Measurements from ENCODE around the gene TEX26. TPM values are rescaled to one million over a fixed set of nuclear protein-coding genes. Genes with fewer than 3 reads are reported as not detected.

TEX26 gene
- total RNA-seq, 2 donors from 2014 or later, result not detected

- Histone ChIP-seq H3K36me3 (no peaks in the 10 kb centered on the region), H3K27ac (no peak overlapping the region), H3K9me3 (no peaks in the 10 kb centered on the region), H3K27me3 (no peaks in the 10 kb centered on the region), H3K4me1 (peaks cover 0 to 32% of the 10 kb centered on the region in 2 donors), H3K4me3 (peak overlapping the region in 1 of 2 donors; percentile 0)
- no peak for DNase-seq (ENCODE audit: low spot score)
- no peak for TF ChIP-seq CTCF (IDR thresholded peaks at IDR 0.05)
These were observed 21.8 kb upstream of the TEX26 start for GRCh38 chr13:30910676-30911075.

- Histone ChIP-seq H3K27ac (no peak overlapping the region), H3K4me1 (no peaks in the 10 kb centered on the region), H3K36me3 (no peaks in the 10 kb centered on the region), H3K9me3 (no peaks in the 10 kb centered on the region), H3K27me3 (no peaks in the 10 kb centered on the region), H3K4me3 (no peak overlapping the region)
- no peak for DNase-seq (ENCODE audit: low spot score)
- TF ChIP-seq CTCF (IDR thresholded peaks at IDR 0.05), result no peak
These were observed 16.5 kb upstream of the TEX26 start for GRCh38 chr13:30915691-30916541.

- H3K4me1 ChIP-seq, result no peaks in the 10 kb centered on the region
These were observed 15.5 kb upstream of the TEX26 start for GRCh38 chr13:30916991-30917390.

GRCh38 chr13:30918662-30919405 lies 13.6 kb upstream of the TEX26 start:
- TF ChIP-seq CTCF (IDR thresholded peaks at IDR 0.05), result no peak
- no peak for DNase-seq (ENCODE audit: low spot score)
- Histone ChIP-seq H3K27me3 (no peaks in the 10 kb centered on the region), H3K4me1 (no peaks in the 10 kb centered on the region), H3K27ac (no peak overlapping the region), H3K4me3 (no peak overlapping the region), H3K9me3 (no peaks in the 10 kb centered on the region), H3K36me3 (peaks cover 9% of the 10 kb centered on the region)

More at GRCh38 chr13:30916991-30917390, 15.5 kb upstream of the TEX26 start:
- H3K4me3 ChIP-seq, result no peak overlapping the region
- H3K27ac ChIP-seq, result no peak overlapping the region
- H3K27me3 ChIP-seq, result no peaks in the 10 kb centered on the region
- no peaks in the 10 kb centered on the region for H3K36me3 ChIP-seq
- H3K9me3 ChIP-seq, result no peaks in the 10 kb centered on the region
- TF ChIP-seq CTCF (IDR thresholded peaks at IDR 0.05), result no peak
- DNase-seq (ENCODE audit: low spot score), result no peak

- no peak for DNase-seq (ENCODE audit: low spot score)
- peaks cover 9% of the 10 kb centered on the region for H3K36me3 ChIP-seq
- no peaks in the 10 kb centered on the region for H3K9me3 ChIP-seq
- H3K4me1 ChIP-seq, result no peaks in the 10 kb centered on the region
- H3K27ac ChIP-seq, result no peak overlapping the region
- no peak for TF ChIP-seq CTCF (IDR thresholded peaks at IDR 0.05)
- no peak overlapping the region for H3K4me3 ChIP-seq
- H3K27me3 ChIP-seq, result no peaks in the 10 kb centered on the region
These were observed 12.1 kb upstream of the TEX26 start for GRCh38 chr13:30920162-30920909.

Data from right atrium auricular region (tissue), 2 donors.